IPS-20b (cell line): ENCODE measurements around the gene KIAA0319L.

Source experiments
- H3K27ac ChIP-seq: one replicate; pipeline ENCODE4 v1.5.1; 2013; ENCODE audit warnings: low read length
- H3K27me3 ChIP-seq: 2 replicates; pipeline ENCODE4 v1.6.1; 2013; ENCODE audit warnings: mild to moderate bottlenecking, low read length, inconsistent platforms; ENCODE audit not compliant: insufficient read depth
- H3K36me3 ChIP-seq: 2 replicates; pipeline ENCODE4 v1.6.1; 2013; ENCODE audit warnings: low read depth, mild to moderate bottlenecking, inconsistent platforms, low read length, moderate library complexity; ENCODE audit not compliant: insufficient read depth
- H3K4me1 ChIP-seq: 2 replicates; pipeline ENCODE4 v1.6.1; 2013; ENCODE audit warnings: mild to moderate bottlenecking, control low read depth, inconsistent platforms, low read length, moderate library complexity; ENCODE audit not compliant: insufficient read depth
- H3K4me3 ChIP-seq: 2 replicates; pipeline ENCODE4 v1.5.1; 2013; ENCODE audit warnings: mild to moderate bottlenecking, low read length, inconsistent platforms
- H3K9ac ChIP-seq: 2 replicates; pipeline ENCODE4 v1.6.1; 2013; ENCODE audit warnings: low read depth, mild to moderate bottlenecking, inconsistent platforms, low read length, moderate library complexity
- H3K9me3 ChIP-seq: 2 replicates; pipeline ENCODE4 v1.6.1; 2013; ENCODE audit warnings: mild to moderate bottlenecking, low read depth, low read length, inconsistent platforms; ENCODE audit not compliant: insufficient read depth

The KIAA0319L gene

DNA sequence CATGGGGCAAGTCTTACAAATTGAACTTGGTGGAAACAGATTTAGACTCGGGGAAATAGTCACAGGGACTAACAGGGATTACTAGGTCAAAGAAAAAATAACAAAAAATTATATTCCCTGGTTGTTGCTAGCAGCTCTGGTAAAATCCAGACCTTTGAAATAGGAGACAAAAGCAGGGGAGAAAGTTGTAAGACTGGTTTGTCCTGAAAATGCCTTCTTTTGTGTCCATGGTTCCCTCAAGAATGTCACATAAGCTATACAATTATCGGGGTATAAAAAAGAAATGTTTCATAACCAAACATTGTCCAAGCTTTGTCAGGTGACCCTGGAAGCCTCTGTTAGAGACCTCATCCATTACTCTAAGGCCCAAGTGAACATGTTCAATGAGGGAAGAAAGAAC is 33.1 kb downstream of the KIAA0319L start:
- H3K9ac ChIP-seq, result no peak overlapping the region
- H3K4me1 ChIP-seq, result peaks cover 3% of the 10 kb centered on the region; the same call in 1 of the 2 replicates
- H3K36me3 ChIP-seq, result peaks cover 4% of the 10 kb centered on the region; the same call in 1 of the 2 replicates
- H3K27me3 ChIP-seq, result no peaks in the 10 kb centered on the region
- no peak overlapping the region for H3K27ac ChIP-seq
- no peaks in the 10 kb centered on the region for H3K9me3 ChIP-seq
- H3K4me3 ChIP-seq, result no peak overlapping the region

DNA sequence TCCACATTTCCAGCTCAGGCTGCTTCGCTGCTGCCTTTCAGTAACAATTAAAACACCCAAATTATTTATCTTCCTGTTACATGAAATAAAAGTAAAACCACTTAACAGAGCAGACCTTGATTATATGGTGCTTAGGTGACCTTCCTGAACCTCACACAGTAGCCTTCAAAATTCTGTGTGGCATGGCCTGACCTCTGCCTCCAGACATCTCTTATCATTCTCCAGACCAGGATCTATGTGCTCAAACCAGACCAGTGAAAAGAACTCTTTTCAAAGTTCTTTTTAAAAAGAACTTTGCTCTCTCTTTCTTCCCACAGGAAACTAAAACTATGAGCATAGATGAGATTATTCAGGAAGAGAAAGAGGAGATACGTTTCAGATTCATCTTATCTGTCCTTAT is 37.8 kb downstream of the KIAA0319L start:
- H3K27ac ChIP-seq, result no peak overlapping the region
- peaks cover 1% of the 10 kb centered on the region; the same call in 1 of the 2 replicates for H3K4me1 ChIP-seq
- no peaks in the 10 kb centered on the region for H3K36me3 ChIP-seq
- no peak overlapping the region for H3K4me3 ChIP-seq
- H3K27me3 ChIP-seq, result no peaks in the 10 kb centered on the region
- H3K9me3 ChIP-seq, result peaks cover 16% of the 10 kb centered on the region
- H3K9ac ChIP-seq, result no peak overlapping the region

DNA sequence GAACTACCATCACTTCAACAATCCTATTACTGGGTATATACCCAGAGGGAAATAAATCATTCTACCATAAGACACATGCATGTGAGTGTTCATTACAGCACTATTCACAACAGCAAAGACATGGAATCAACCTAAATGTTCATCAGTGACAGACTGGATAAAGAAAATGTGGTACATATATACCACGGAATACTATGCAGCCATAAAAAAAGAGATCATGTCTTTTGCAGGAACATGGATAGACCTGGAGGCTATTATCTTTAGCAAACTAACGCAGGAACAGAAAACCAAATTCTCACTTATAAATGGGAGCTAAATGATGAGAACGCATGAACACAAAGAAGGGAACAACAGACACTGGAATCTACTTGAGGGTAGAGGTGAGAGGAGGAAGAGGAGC is 39.0 kb downstream of the KIAA0319L start:
- Histone ChIP-seq H3K4me3 (no peak overlapping the region), H3K36me3 (no peaks in the 10 kb centered on the region), H3K27ac (no peak overlapping the region), H3K27me3 (no peaks in the 10 kb centered on the region), H3K4me1 (no peaks in the 10 kb centered on the region), H3K9me3 (peaks cover 16% of the 10 kb centered on the region), H3K9ac (no peak overlapping the region)

DNA sequence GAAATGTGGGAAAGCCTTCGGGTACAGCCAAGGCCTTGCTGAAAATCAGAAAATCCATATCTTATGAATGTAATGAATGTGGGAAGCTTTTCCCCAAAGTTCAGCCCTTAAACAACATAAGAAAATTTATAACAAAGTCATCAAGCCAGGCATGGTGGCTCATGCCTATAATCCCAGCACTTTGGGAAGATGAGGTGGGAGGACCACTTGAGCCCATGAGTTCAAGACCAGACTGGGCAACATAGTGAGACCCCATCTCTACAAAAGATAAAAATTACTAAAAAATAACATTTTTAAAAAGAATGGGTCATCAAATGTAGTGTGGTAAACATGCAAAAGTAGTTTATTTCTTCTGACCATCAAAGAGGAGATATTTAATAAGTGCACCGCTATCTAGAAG is 45.9 kb downstream of the KIAA0319L start:
- H3K9ac ChIP-seq, result no peak overlapping the region
- no peaks in the 10 kb centered on the region for H3K4me1 ChIP-seq
- H3K27ac ChIP-seq, result no peak overlapping the region
- H3K36me3 ChIP-seq, result peaks cover 11% of the 10 kb centered on the region
- no peak overlapping the region for H3K4me3 ChIP-seq
- H3K27me3 ChIP-seq, result no peaks in the 10 kb centered on the region
- H3K9me3 ChIP-seq, result no peaks in the 10 kb centered on the region

DNA sequence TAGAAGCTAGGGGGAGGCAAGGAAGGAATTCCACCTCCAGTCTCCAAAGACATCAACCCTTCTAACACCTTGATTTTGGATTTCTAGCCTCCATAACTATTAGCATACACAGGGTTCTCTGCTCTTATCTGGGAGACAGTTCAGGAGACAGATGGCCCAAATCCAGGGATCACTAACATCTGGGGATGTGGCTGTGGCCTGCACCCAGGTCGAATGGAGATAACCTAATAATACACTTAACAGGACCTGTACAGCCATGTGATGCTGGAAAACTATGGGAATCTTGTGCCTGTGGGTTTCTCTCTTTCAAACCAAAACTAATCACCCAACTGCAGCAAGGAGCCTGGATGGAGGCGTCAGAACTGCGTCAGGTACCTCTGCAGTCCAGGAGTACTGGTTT is 47.6 kb downstream of the KIAA0319L start:
- no peaks in the 10 kb centered on the region for H3K9me3 ChIP-seq

DNA sequence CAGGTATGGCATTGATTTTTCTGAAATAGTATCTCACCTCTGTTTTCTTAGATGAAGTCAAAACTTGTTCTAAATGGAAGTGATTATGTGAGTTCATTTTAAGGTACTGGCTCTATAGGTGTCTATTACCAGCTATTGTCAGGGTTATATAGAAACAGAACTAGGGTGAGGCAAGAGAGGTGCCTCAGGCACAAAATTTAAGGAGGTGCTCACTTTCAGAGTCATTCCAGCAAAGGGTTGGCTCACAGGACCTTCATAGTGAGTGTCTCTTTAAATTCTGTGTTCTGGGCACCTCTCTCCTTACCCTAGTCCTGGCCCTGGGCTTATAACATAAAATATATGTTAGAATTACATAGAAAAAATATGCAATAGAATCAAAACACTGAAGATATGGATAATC is 49.3 kb downstream of the KIAA0319L start:
- Histone ChIP-seq H3K9ac (no peak overlapping the region), H3K27ac (no peak overlapping the region)

More for the DNA sequence above, 47.6 kb downstream of the KIAA0319L start:
- no peak overlapping the region for H3K27ac ChIP-seq
- no peaks in the 10 kb centered on the region for H3K4me1 ChIP-seq
- H3K27me3 ChIP-seq, result no peaks in the 10 kb centered on the region
- H3K36me3 ChIP-seq, result peaks cover 27% of the 10 kb centered on the region
- H3K9ac ChIP-seq, result no peak overlapping the region
- no peak overlapping the region for H3K4me3 ChIP-seq

DNA sequence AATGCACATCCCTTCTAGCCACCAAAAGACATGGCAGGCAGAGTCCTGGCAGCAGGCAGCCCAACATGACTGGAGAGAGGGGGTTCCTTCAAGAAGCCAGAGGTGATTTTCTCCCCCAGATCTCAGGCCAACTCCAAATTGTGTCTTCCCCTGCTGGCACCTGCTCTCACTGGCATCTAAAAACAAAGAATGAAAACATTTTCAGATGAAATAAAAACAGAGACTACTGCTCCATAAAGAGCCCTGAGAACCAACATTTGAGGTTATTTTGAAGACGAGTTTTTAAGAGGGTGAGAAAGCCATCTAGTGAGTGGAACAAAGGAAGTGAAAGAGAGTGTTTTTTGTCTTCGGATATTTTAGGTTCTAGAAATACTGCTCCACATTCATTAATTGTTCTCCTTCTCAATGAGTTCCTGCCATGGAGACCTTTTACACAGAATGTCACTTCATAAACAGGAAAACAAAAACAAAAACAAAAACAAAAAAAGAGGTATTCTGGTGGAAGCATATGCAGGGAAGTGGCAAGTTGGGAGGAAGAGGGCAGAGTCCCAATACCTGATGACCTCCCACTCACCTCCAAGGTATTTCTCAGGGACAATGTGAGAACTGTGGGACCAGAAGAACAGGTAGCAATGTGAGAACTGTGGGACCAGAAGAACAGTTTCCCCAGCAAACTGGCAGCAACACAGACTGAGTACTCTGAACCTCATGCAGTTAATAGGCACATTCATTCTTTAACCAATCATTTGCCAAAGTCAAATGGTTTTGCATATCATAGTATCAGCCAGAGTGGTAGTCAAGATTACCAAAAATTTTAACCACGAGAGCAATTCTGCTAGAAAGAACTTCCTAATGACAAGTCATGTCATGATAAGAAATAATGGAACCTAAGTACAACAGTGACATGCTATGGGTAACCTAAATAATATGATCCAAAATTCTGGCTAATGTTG is 50.0 kb downstream of the KIAA0319L start:
- Histone ChIP-seq H3K27ac (no peak overlapping the region), H3K9ac (no peak overlapping the region), H3K4me3 (no peak overlapping the region)

More for the DNA sequence above, 49.3 kb downstream of the KIAA0319L start:
- Histone ChIP-seq H3K4me1 (no peaks in the 10 kb centered on the region), H3K9me3 (no peaks in the 10 kb centered on the region), H3K4me3 (no peak overlapping the region), H3K36me3 (peaks cover 27% of the 10 kb centered on the region), H3K27me3 (no peaks in the 10 kb centered on the region)

DNA sequence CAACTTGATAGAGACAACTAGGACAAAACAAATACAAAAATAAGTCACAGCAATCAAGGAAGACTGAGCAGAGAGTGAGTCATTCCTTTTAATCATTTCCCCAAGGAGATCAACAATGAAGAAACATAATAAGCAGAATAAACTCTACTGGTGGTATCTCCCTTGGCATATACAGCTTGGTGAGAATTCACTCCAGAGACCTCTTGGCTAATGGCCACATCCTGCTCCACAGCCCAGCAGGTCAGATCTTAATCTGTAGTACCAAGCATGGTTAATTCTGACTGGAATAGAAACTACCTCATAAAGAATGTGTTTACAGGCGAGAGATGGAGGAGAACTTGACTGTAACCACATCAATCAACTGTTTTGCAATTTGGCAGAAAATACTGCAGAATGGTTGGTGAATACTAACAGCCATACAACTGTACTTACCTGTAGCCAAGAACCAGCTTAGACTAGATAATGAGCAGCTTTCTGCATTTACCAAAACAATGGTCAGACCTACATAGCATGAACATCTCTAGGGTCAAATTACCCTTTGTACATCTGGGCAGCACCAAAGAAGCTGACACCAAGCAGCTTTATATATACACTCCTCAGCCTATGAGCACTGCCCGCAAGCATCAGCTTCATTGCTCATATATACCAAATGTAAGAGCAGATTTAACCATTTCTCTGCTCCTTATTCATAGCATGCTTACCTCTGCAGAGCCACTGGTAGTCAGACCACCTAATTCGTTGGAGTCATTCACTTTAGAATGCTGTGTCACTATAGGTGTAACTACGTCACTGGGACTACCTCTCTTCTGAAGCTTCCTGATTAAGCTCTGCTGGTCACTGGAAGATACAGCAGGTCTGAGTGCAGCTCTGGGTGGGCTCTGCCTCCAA is 51.0 kb downstream of the KIAA0319L start:
- no peak overlapping the region for H3K27ac ChIP-seq
- no peaks in the 10 kb centered on the region for H3K9me3 ChIP-seq
- H3K36me3 ChIP-seq, result peaks cover 27% of the 10 kb centered on the region
- H3K9ac ChIP-seq, result no peak overlapping the region
- H3K27me3 ChIP-seq, result no peaks in the 10 kb centered on the region
- no peaks in the 10 kb centered on the region for H3K4me1 ChIP-seq
- no peak overlapping the region for H3K4me3 ChIP-seq

More for the DNA sequence above, 50.0 kb downstream of the KIAA0319L start:
- no peaks in the 10 kb centered on the region for H3K4me1 ChIP-seq
- no peaks in the 10 kb centered on the region for H3K27me3 ChIP-seq
- no peaks in the 10 kb centered on the region for H3K9me3 ChIP-seq
- H3K36me3 ChIP-seq, result peaks cover 27% of the 10 kb centered on the region

DNA sequence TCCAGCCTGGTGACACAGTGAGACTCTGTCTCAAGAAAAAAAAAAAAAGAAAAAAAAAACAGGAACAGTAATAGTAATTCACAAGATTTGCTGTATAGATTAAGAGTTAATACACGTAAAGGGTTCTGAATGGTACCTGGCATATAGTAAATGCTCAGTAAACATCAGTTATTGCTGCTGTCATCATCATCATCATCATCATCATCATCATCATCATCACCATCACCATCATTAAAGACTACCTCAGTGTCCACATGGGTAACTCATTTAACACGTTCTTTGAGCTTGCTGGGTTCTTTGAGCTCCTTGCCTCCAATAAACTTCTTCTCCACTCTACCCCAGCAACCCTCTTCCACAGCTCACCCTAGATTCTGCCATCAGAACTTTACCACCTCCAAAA is 55.0 kb downstream of the KIAA0319L start:
- peaks cover 25% of the 10 kb centered on the region for H3K36me3 ChIP-seq

DNA sequence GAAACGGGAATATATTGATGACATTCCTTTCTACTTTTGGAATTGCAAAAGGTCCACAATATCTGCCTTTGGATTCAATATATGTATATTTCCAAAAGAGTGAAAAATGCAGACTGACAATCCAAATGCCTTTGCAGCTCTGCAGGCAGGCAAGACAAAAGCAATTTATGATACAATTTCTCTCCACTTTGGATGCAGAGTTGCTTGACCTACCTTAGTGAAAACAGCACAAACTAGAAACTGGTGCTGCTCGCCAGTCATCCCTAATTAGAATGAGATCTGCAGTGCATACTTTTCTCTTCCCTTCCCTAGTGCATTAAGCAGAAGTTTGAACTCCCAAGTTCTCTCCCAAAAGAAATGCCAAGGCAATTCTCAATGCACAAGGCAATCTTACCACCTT is 56.8 kb downstream of the KIAA0319L start:
- Histone ChIP-seq H3K36me3 (peaks cover 7% of the 10 kb centered on the region; the same call in 1 of the 2 replicates), H3K4me1 (no peaks in the 10 kb centered on the region), H3K27me3 (no peaks in the 10 kb centered on the region), H3K27ac (no peak overlapping the region), H3K9me3 (no peaks in the 10 kb centered on the region), H3K9ac (no peak overlapping the region), H3K4me3 (no peak overlapping the region)

More for the DNA sequence above, 55.0 kb downstream of the KIAA0319L start:
- Histone ChIP-seq H3K4me3 (no peak overlapping the region), H3K27me3 (no peaks in the 10 kb centered on the region), H3K9ac (no peak overlapping the region), H3K4me1 (no peaks in the 10 kb centered on the region), H3K27ac (no peak overlapping the region), H3K9me3 (no peaks in the 10 kb centered on the region)

DNA sequence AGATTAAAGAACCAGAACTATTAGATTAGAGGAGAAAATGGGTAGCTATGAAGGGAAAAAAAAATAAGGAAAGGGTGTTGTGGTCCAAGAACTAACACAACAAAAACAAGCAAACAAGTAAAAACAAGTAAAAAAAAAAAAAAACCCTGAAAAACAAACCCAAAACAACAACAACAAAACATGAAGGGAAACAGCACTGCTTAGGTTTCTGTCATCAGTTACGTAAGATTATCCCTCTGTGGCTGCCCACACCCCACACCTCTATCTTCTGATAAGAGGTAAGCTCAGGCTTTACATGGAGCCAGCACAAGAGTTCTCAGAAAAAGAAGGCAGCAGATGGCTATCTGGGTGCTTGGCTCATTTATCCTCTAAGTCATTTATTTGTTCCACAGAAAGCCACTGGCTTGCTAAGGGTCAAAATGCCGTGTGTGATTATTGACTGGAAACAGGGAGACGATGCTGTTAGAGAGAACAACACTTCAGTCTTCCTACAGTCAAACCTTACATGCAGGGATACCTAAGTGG is 57.5 kb downstream of the KIAA0319L start:
- no peaks in the 10 kb centered on the region for H3K9me3 ChIP-seq
- no peak overlapping the region for H3K27ac ChIP-seq
- H3K9ac ChIP-seq, result no peak overlapping the region
- H3K4me3 ChIP-seq, result no peak overlapping the region
- no peaks in the 10 kb centered on the region for H3K27me3 ChIP-seq
- 0 out of 2 replicates have a peak, but pooled peaks cover 1% of the 10 kb centered on the region for H3K36me3 ChIP-seq
- H3K4me1 ChIP-seq, result no peaks in the 10 kb centered on the region
